Measurements from ENCODE around the gene MMP28.

DNA sequence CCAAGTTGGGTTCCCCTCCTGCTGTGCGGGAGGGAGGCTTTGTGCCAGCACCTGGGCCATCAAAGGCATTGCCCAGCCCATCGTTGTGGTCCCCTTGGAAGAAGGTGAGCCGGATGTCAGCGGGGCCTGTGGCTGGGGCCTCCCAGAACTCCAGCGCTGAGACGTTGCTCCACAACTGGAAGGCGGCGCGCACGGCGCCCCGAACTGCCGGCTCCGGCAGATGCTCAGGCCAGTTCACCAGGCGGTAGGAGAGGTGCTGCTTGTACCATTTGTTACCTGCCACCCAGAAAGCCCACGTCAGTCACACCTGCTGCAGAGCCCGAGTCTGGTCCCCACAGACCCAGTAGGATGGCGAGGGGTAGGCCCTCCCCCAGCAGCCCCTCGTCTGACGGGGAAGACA, 22.3 kb downstream of the MMP28 start:
- TF ChIP-seq POLR2A (IDR thresholded peaks at IDR 0.05), result no peak
- TF ChIP-seq, protein P1, sequence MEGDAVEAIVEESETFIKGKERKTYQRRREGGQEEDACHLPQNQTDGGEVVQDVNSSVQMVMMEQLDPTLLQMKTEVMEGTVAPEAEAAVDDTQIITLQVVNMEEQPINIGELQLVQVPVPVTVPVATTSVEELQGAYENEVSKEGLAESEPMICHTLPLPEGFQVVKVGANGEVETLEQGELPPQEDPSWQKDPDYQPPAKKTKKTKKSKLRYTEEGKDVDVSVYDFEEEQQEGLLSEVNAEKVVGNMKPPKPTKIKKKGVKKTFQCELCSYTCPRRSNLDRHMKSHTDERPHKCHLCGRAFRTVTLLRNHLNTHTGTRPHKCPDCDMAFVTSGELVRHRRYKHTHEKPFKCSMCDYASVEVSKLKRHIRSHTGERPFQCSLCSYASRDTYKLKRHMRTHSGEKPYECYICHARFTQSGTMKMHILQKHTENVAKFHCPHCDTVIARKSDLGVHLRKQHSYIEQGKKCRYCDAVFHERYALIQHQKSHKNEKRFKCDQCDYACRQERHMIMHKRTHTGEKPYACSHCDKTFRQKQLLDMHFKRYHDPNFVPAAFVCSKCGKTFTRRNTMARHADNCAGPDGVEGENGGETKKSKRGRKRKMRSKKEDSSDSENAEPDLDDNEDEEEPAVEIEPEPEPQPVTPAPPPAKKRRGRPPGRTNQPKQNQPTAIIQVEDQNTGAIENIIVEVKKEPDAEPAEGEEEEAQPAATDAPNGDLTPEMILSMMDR (IDR thresholded peaks at IDR 0.05), result no peak

Data from lower leg skin (tissue), 3 donors.